MV-4-11 (cell line): ENCODE results near the gene PARP15.
"Not testable (repeated sequence)": the region's sequence is repeated elsewhere in the genome, so short reads cannot be mapped to it uniquely, and the experiment has no call there.

Source experiments
- DNase-seq: peaks from one replicate; lab custom pipeline; 2025; lab: John Stamatoyannopoulos, UW

PARP15 gene

GRCh38 chr3:122577409-122578031, at the start of gene PARP15:
TSS of gene PARP15 (plus strand) at chr3:122577650. CDS start at chr3:122577668, 18 bp downstream.
- DNase-seq, result peak; percentile 27

GRCh38 chr3:122530164-122530563, 47.3 kb upstream of the PARP15 start:
- DNase-seq, result no peak

DNA sequence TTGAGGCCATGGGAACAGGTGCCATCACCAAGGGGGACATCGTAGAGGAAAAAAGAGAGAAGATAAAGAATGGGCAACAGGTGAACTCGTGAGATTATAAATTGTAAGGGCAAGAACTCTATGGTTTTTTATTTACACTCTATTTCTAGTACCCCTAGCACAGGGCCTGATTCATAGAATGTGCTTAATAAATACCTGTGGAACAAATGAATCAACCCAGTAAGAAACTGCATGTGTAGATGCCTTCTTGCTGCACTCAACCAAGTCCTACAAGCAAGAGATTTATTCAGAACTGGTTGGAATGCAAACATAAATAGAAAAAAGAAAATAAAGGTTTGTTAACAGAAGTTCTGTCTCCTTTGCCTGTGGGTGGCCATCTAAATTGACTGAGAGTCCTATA, 44.0 kb upstream of the PARP15 start:
- no peak for DNase-seq

- peak; percentile 78 for DNase-seq
These were observed 43.5 kb upstream of the PARP15 start for GRCh38 chr3:122533931-122534334.

GRCh38 chr3:122535964-122536631, 41.4 kb upstream of the PARP15 start:
- no peak for DNase-seq

DNA sequence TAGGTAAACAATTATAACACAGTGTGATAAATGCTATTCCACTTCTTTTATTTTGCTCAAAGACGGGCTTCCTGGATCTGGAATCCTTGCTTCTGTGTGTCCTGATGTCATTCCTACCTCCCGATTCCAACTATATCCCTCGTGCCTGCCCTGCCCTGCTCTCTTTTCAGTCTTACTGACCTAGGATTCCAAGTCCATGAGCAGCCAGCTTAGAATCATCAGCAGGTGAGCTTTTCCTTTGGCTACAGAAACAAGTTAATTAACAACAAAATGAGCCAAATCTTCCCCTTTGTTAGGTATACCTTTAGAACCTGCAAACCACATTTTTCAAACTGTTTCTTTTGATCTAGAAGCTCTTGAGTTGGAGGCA, 40.8 kb upstream of the PARP15 start:
- DNase-seq, result no peak

DNA sequence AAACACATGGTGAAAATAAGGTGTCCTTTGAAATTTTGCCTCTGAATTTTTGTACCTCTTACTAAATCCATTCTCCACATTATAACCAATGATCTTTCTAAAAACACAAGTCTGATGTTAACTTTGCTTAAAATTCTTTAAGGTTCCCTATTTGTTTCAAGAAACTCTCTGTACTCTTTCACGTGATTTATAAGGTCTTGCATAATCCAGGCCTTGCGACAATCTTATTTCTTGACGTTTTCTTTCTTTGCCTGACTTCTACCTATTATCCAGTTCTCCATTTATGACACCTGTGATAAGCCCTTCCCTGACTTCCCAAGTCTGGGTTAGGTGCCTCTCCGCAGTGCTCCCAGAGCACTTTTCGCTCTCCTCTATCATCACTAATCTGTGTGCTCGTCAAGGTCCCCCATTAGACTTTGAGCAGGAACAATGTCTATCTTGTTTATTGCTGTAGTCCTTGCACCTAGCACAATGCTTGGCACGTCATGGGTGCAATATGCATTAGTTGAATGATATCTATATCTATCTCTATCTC, 38.4 kb upstream of the PARP15 start:
- DNase-seq, result peak; percentile 55

GRCh38 chr3:122546151-122546550, 31.3 kb upstream of the PARP15 start:
- no peak for DNase-seq

- no peak for DNase-seq
These were observed 29.4 kb upstream of the PARP15 start for GRCh38 chr3:122548076-122548475.

DNA sequence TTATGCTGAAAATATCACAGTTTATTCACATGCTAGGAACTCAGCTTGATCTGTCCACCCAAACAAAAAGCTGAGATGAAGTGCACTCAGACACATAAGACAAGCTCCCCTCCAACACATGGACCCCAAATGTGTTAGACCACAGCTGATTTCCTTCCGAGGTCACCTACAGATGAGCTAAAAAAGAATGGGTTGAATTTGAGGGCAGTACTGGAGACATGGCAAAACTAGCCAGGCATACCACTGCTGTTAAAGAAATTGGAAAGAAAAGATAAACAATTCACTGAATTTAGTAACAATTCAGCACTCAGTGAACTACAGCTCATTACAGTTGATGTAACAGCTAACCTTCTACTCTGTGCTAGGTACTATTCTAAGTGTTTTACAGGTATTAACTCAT, 28.8 kb upstream of the PARP15 start:
- DNase-seq, result no peak

GRCh38 chr3:122553171-122553570, 24.3 kb upstream of the PARP15 start:
- no peak for DNase-seq

- no peak for DNase-seq
These were observed 22.0 kb upstream of the PARP15 start for GRCh38 chr3:122555275-122556071.

DNA sequence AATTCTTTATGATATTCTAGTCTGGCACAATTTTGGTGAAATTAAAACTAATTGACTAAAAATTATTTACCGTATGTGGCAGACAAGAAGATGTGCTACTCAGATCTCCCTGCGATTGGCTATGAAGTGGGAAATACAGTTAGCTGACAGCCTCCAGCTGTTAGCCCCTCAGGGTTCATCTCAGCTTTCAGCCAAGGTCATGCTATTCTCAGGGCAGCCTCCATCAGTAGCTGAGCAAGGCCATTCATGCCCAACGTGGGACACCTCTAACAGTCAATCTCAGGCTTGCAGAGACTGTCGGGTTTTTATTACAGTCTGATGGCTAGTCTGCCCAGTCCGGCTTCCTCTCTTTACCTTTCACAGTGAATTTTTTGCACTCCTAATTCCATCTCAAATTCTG, 20.1 kb upstream of the PARP15 start:
- no peak for DNase-seq

- no peak for DNase-seq
These were observed 18.8 kb upstream of the PARP15 start for GRCh38 chr3:122558605-122559004.

DNA sequence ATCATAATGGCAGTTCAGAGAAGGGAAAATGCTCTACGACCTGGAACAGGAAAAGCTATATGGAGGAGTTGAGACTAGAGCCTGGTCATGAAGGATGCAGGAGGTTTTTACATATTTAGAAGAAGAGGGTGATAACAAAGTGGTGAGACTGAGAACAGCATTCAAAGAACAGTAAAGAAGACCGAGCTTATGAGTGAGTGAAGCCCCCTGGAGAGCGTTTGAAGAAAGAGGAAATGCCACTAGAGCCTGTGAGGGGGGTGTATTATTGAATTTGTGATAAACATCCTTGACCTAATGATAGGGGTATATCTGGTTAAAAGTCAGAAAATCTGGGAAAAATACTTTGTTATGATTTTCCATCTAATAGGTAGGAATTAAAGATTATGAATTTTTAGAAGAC, 17.5 kb upstream of the PARP15 start:
- DNase-seq, result no peak

DNA sequence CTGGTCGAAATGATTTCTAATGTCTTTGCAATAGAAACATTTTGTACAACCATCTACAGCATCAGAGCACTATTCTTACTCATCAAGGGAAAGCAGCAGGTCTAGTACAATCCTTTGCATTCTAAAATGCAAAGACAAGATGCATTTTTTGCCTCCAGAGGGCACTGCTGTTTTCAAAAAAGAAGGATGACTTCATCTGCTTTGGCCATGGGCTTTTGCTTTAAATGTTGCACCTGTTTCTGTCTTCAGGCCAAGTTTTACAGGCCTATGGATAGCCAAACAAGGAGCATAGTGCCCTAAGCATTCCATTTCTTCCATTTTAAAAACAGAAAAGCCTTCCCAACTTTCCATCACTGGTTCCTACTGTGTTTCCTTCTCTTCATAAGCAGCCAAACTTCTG, 16.8 kb upstream of the PARP15 start:
- DNase-seq, result peak; percentile 56

- DNase-seq, result no peak
These were observed 14.3 kb upstream of the PARP15 start for GRCh38 chr3:122562923-122563716.

- DNase-seq, result no peak
These were observed 13.8 kb upstream of the PARP15 start for GRCh38 chr3:122563717-122564025.

GRCh38 chr3:122564155-122564912, 13.1 kb upstream of the PARP15 start, which contains the start of the genes DTX3L and PARP9:
TSS of gene DTX3L (plus strand) at chr3:122564338. CDS start at chr3:122564427, 89 bp downstream.
TSS of gene PARP9 (minus strand) at chr3:122564300. CDS start at chr3:122559620, 4,680 bp downstream.
- peak; percentile 72 for DNase-seq

DNA sequence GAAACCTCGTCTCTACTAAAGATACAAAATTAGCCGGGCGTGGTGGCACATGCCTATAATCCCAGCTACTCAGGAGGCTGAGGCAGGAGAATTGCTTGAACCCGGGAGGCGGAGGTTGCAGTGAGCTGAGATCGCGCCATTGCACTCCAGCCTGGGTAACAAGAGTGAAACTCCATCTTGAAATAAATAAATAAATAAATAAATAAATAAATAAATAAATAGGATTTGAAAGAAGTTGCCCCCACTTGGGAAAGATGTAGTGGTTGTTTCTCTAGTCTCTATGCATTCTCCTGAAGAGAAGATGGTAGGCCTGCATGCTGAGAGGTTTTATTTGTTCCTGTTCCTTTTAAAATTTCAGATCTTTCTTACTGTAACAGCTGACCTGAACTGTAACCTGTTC, 9.3 kb upstream of the PARP15 start:
- not testable (repeated sequence) for DNase-seq

GRCh38 chr3:122568755-122569154, 8.7 kb upstream of the PARP15 start:
- DNase-seq, result no peak
